HG03457 (cell line): Measurements from ENCODE around the gene TMEM117.

ENCODE experiments used
- ATAC-seq: cut with Tn5 transposase; IDR thresholded peaks from one replicate; pipeline ENCODE4 v1.9.1; 2021; ENCODE audit warnings: moderate number of reproducible peaks; ENCODE audit not compliant: unreplicated experiment

The TMEM117 gene

GRCh38 chr12:44436756-44437155 lies 600.9 kb downstream of the TMEM117 start:
- ATAC-seq: no peak
